HEK293 (cell line): ENCODE measurements around the gene BCL11B.

Experiments
- CTCF ChIA-PET: fragments of 350-600 bp; formaldehyde crosslinking; extraction: SDS; loops from one replicate; lab custom pipeline; 2021; ENCODE audit warnings: antibody characterized with exemption; lab: Yijun Ruan, JAX
- POLR2A ChIA-PET: fragments of 300-600 bp; formaldehyde crosslinking; extraction: SDS; loops from one replicate; lab custom pipeline; 2020; ENCODE audit warnings: antibody characterized with exemption, inconsistent platforms; lab: Yijun Ruan, JAX
- H3K27ac ChIP-seq: fragments of 200-500 bp; sonication (Bioruptor generic); 2 replicates; pipeline ENCODE4 v1.5.1; 2014; ENCODE audit warnings: low read depth, low read length, control low read depth, inconsistent platforms; ENCODE audit errors: extremely low read depth
- H3K36me3 ChIP-seq, 2 experiments: fragments of 200-500 bp in 1 of 2; sonication (Bioruptor generic) in 1 of 2; 1 replicate in 1 of 2; 2 replicates in 1 of 2; pipeline ENCODE4 v1.5.1; 2014 to 2017; ENCODE audit warnings: inconsistent platforms in 2 of 2, low read length in 2 of 2; ENCODE audit not compliant: control insufficient read depth in 2 of 2, insufficient read depth in 1 of 2
- H3K4me1 ChIP-seq: fragments of 200-500 bp; sonication (Bioruptor generic); 2 replicates; pipeline ENCODE4 v1.5.1; 2014; ENCODE audit warnings: mild to moderate bottlenecking, low read length, inconsistent platforms; ENCODE audit not compliant: control insufficient read depth, insufficient read depth
- H3K4me3 ChIP-seq: 2 replicates; pipeline ENCODE4 v1.5.1; 2011; ENCODE audit warnings: low read depth, mild to moderate bottlenecking, control low read depth, low read length, moderate library complexity
- H3K9me3 ChIP-seq: fragments of 200-500 bp; sonication (Bioruptor generic); 2 replicates; pipeline ENCODE4 v1.5.1; 2014; ENCODE audit warnings: low read depth, low read length, inconsistent platforms; ENCODE audit not compliant: control insufficient read depth, insufficient read depth
- BCL11A ChIP-seq: fragments of 450-650 bp; formaldehyde crosslinking; IDR thresholded peaks from 2 replicates; pipeline ENCODE4 v1.5.1; 2016; ENCODE audit warnings: low read depth, missing biosample characterization, missing genetic modification characterization
- SP2 ChIP-seq: fragments of 450-650 bp; formaldehyde crosslinking; IDR thresholded peaks from 2 replicates; pipeline ENCODE4 v1.5.1; 2016; ENCODE audit warnings: missing biosample characterization, missing genetic modification characterization
- SP7 ChIP-seq: fragments of 450-650 bp; formaldehyde crosslinking; IDR thresholded peaks from 2 replicates; pipeline ENCODE4 v1.5.1; 2016; ENCODE audit warnings: missing biosample characterization, missing genetic modification characterization
- ZNF214 ChIP-seq: fragments of 450-650 bp; formaldehyde crosslinking; IDR thresholded peaks from 2 replicates; pipeline ENCODE4 v1.5.1; 2017; ENCODE audit warnings: missing biosample characterization, mild to moderate bottlenecking, missing genetic modification characterization, borderline replicate concordance
- ZNF223 ChIP-seq: fragments of 450-650 bp; formaldehyde crosslinking; IDR thresholded peaks from 2 replicates; pipeline ENCODE4 v1.5.1; 2016; ENCODE audit warnings: missing biosample characterization, missing genetic modification characterization
- ZNF324 ChIP-seq: fragments of 450-650 bp; formaldehyde crosslinking; IDR thresholded peaks from 2 replicates; pipeline ENCODE4 v1.5.1; 2016; ENCODE audit warnings: missing biosample characterization, missing genetic modification characterization
- ZNF341 ChIP-seq: fragments of 450-650 bp; formaldehyde crosslinking; IDR thresholded peaks from 2 replicates; pipeline ENCODE4; 2016; ENCODE audit warnings: low read depth, missing biosample characterization, missing genetic modification characterization
- ZNF558 ChIP-seq: fragments of 450-650 bp; formaldehyde crosslinking; IDR thresholded peaks from 2 replicates; pipeline ENCODE4 v1.5.1; 2016; ENCODE audit warnings: missing biosample characterization, missing genetic modification characterization
- ZNF585B ChIP-seq: fragments of 450-650 bp; formaldehyde crosslinking; IDR thresholded peaks from 2 replicates; pipeline ENCODE4 v1.5.1; 2016; ENCODE audit warnings: missing biosample characterization, missing genetic modification characterization
- ZNF621 ChIP-seq: fragments of 450-650 bp; formaldehyde crosslinking; IDR thresholded peaks from 2 replicates; pipeline ENCODE4 v1.5.1; 2017; ENCODE audit warnings: missing biosample characterization, missing genetic modification characterization
- ZNF658 ChIP-seq: fragments of 450-650 bp; formaldehyde crosslinking; IDR thresholded peaks from 2 replicates; pipeline ENCODE4; 2016; ENCODE audit warnings: missing biosample characterization, missing genetic modification characterization
- ZSCAN30 ChIP-seq: fragments of 450-650 bp; IDR thresholded peaks from 2 replicates; pipeline ENCODE4 v1.5.1; 2018; ENCODE audit warnings: missing biosample characterization, mild to moderate bottlenecking, missing genetic modification characterization, moderate library complexity
- TF ChIP-seq, protein P1 (sequence below): fragments of 450-650 bp; formaldehyde crosslinking; IDR thresholded peaks from 2 replicates; pipeline ENCODE4 v1.5.1; 2016; ENCODE audit warnings: missing biosample characterization, missing genetic modification characterization
- TF ChIP-seq, protein P2 (sequence below): IDR thresholded peaks from 2 replicates; pipeline ENCODE4 v1.6.1; 2011; ENCODE audit warnings: mild to moderate bottlenecking, low read depth, low read length, borderline replicate concordance
- TF ChIP-seq, protein P3 (sequence below): fragments of 450-650 bp; formaldehyde crosslinking; IDR thresholded peaks from 2 replicates; pipeline ENCODE4; 2016; ENCODE audit warnings: missing biosample characterization, missing genetic modification characterization
- TF ChIP-seq, protein P4 (sequence below): fragments of 450-650 bp; formaldehyde crosslinking; IDR thresholded peaks from 2 replicates; pipeline ENCODE4 v1.5.1; 2016; ENCODE audit warnings: missing biosample characterization, missing genetic modification characterization

The BCL11B gene

DNA sequence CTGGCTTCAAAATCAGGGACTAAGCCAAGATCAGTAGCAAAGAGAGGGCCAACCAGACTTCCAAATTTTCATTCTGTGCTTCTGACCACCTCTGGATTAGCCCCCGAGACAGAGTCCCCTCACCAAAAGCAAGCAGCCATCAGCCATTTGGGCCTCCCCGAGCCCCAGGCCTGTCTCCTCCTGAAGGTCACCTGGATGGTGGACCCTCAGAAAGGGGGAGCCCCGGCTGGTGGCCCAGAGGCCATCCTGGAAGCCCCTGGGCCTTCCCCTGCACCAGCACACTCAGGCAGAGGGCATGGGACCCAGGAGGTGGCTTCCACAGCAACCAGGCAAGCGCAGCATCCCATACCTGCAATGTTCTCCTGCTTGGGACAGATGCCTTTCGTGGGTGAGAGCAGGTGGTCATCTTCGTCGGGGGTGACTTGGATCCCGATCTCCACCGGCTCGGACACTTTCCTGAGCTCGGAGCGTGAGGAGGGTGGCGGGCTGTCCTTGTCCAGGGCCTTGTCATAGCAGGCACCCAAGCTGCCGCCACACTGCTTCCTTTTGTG lies 14.8 kb downstream of the BCL11B start:
- H3K9me3 ChIP-seq: no peaks in the 10 kb centered on the region
- H3K4me3 ChIP-seq: no peak overlapping the region
- no peak overlapping the region for H3K27ac ChIP-seq
- peaks cover 49% of the 10 kb centered on the region for H3K4me1 ChIP-seq
- ChIA-PET CTCF (no interaction called here), POLR2A (no interaction called here)
- TF ChIP-seq ZSCAN30 (tag by site-specific recombination) (peak; percentile 7; the same call in 1 of the 2 replicates), ZNF324 (tag by site-specific recombination) (no peak), ZNF558 (tag by site-specific recombination) (no peak), ZNF585B (tag by site-specific recombination) (peak; percentile 51), ZNF621 (no peak), ZNF658 (tag by site-specific recombination) (no peak), ZNF214 (no peak), SP2 (tag by site-specific recombination) (no peak)
- TF ChIP-seq, protein P1, sequence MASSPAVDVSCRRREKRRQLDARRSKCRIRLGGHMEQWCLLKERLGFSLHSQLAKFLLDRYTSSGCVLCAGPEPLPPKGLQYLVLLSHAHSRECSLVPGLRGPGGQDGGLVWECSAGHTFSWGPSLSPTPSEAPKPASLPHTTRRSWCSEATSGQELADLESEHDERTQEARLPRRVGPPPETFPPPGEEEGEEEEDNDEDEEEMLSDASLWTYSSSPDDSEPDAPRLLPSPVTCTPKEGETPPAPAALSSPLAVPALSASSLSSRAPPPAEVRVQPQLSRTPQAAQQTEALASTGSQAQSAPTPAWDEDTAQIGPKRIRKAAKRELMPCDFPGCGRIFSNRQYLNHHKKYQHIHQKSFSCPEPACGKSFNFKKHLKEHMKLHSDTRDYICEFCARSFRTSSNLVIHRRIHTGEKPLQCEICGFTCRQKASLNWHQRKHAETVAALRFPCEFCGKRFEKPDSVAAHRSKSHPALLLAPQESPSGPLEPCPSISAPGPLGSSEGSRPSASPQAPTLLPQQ (tag by site-specific recombination): no peak
- H3K36me3 ChIP-seq: peaks cover 0 to 11% of the 10 kb centered on the region in 2 experiments; a peak in 1 of 3 replicates

DNA sequence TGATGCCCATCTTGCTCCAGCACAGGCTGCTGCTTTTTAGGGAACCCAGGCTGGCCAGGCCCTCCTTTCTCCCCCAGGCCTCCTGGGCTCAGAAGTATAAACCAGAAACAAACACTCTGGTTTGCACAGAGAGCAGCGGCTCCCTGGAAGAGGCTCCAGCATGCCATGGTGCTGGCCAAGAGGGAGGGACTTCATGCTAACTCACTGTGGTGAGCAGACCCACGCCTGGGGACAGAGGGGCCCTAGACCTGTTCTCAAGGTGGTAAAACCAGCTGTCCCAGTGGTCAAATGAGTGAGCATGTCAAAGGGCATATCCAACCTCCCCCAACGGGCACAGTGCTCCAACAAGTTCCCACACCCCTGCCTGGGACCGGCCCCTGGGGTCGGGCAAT lies 15.5 kb downstream of the BCL11B start:
- ChIA-PET POLR2A (no interaction called here), CTCF (no interaction called here)
- Histone ChIP-seq H3K9me3 (no peaks in the 10 kb centered on the region), H3K27ac (no peak overlapping the region), H3K4me1 (peaks cover 45% of the 10 kb centered on the region), H3K4me3 (no peak overlapping the region), H3K36me3 (peaks cover 0 to 11% of the 10 kb centered on the region in 2 experiments; a peak in 1 of 3 replicates)
- TF ChIP-seq ZNF341 (tag by site-specific recombination) (no peak), ZNF223 (tag by site-specific recombination) (no peak), BCL11A (tag by site-specific recombination) (no peak), SP7 (tag by site-specific recombination) (no peak)
- TF ChIP-seq, protein P2, sequence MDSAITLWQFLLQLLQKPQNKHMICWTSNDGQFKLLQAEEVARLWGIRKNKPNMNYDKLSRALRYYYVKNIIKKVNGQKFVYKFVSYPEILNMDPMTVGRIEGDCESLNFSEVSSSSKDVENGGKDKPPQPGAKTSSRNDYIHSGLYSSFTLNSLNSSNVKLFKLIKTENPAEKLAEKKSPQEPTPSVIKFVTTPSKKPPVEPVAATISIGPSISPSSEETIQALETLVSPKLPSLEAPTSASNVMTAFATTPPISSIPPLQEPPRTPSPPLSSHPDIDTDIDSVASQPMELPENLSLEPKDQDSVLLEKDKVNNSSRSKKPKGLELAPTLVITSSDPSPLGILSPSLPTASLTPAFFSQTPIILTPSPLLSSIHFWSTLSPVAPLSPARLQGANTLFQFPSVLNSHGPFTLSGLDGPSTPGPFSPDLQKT: no peak
- TF ChIP-seq, protein P3, sequence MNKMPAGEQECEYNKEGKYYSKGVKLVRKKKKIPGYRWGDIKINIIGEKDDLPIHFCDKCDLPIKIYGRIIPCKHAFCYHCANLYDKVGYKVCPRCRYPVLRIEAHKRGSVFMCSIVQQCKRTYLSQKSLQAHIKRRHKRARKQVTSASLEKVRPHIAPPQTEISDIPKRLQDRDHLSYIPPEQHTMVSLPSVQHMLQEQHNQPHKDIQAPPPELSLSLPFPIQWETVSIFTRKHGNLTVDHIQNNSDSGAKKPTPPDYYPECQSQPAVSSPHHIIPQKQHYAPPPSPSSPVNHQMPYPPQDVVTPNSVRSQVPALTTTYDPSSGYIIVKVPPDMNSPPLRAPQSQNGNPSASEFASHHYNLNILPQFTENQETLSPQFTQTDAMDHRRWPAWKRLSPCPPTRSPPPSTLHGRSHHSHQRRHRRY (tag by site-specific recombination): no peak
- TF ChIP-seq, protein P4, sequence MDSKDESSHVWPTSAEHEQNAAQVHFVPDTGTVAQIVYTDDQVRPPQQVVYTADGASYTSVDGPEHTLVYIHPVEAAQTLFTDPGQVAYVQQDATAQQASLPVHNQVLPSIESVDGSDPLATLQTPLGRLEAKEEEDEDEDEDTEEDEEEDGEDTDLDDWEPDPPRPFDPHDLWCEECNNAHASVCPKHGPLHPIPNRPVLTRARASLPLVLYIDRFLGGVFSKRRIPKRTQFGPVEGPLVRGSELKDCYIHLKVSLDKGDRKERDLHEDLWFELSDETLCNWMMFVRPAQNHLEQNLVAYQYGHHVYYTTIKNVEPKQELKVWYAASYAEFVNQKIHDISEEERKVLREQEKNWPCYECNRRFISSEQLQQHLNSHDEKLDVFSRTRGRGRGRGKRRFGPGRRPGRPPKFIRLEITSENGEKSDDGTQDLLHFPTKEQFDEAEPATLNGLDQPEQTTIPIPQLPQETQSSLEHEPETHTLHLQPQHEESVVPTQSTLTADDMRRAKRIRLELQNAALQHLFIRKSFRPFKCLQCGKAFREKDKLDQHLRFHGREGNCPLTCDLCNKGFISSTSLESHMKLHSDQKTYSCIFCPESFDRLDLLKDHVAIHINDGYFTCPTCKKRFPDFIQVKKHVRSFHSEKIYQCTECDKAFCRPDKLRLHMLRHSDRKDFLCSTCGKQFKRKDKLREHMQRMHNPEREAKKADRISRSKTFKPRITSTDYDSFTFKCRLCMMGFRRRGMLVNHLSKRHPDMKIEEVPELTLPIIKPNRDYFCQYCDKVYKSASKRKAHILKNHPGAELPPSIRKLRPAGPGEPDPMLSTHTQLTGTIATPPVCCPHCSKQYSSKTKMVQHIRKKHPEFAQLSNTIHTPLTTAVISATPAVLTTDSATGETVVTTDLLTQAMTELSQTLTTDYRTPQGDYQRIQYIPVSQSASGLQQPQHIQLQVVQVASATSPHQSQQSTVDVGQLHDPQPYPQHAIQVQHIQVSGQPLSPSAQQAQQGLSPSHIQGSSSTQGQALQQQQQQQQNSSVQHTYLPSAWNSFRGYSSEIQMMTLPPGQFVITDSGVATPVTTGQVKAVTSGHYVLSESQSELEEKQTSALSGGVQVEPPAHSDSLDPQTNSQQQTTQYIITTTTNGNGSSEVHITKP (tag by site-specific recombination): no peak
